Right hindlimb (tissue), 1 donor: ENCODE results near the gene SLC1A1.

Experiments used
- DNase-seq: peaks from one replicate; pipeline ENCODE4 v3.0.0-alpha.2; 2018

SLC1A1 gene

DNA sequence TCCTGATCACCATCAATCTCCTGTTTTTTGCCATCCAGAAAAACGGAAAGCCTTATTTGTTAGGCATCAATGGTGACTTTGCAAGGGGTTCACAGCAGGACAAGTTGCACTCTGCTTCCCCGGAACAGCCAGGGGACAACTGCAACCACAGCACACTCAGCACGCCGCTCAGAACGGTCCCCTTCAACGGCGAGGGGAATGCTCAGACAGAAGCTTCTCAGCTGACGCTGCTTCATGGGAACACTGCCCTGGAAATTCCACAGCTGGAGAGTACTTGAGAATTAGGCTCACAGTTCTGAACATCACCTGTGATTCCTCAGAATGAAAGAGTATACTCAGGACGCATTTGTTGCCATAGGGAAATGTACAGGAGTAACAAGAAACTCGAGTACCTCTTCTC is 131.7 kb downstream of the SLC1A1 start:
- DNase-seq: no peak

GRCh38 chr9:4630836-4631235 is 140.6 kb downstream of the SLC1A1 start:
- DNase-seq: no peak
